HepG2 (cell line): ENCODE results near the gene SELENOV. TPM values are rescaled to one million over a fixed set of nuclear protein-coding genes. Genes with fewer than 3 reads are reported as not detected.
A peak's percentile ranks its signal among the peaks of the same experiment; 100 is the strongest.

Source experiments
- DBP ChIP-seq: sonication (generic); formaldehyde crosslinking; IDR thresholded peaks from 2 replicates; pipeline ENCODE4 v1.4.0; 2020; ENCODE audit warnings: missing genetic modification reagents; ENCODE audit errors: not compliant biosample characterization
- HES4 ChIP-seq: sonication (generic); formaldehyde crosslinking; IDR thresholded peaks from 2 replicates; pipeline ENCODE4 v1.9.0; 2021; ENCODE audit warnings: mild to moderate bottlenecking, missing genetic modification reagents, borderline replicate concordance
- HOXA9 ChIP-seq: sonication (generic); formaldehyde crosslinking; IDR thresholded peaks from 2 replicates; pipeline ENCODE4 v1.8.1; 2022; ENCODE audit warnings: missing genetic modification reagents, mild to moderate bottlenecking, moderate library complexity, borderline replicate concordance
- IRF2 ChIP-seq: IDR thresholded peaks from 2 replicates; pipeline ENCODE4 v1.6.1; 2018; ENCODE audit warnings: missing genetic modification reagents, missing compliant biosample characterization
- JDP2 ChIP-seq: sonication (generic); formaldehyde crosslinking; IDR thresholded peaks from 2 replicates; pipeline ENCODE4 v1.8.1; 2022; ENCODE audit warnings: missing genetic modification reagents, borderline replicate concordance
- KDM5A ChIP-seq: fragments of 200-600 bp; sonication (generic); IDR thresholded peaks from 2 replicates; pipeline ENCODE4 v1.7.0; 2018; ENCODE audit warnings: antibody characterized with exemption, mild to moderate bottlenecking, low read length, borderline replicate concordance
- KMT2B ChIP-seq: IDR thresholded peaks from 2 replicates; pipeline ENCODE4 v1.6.1; 2016; ENCODE audit warnings: missing genetic modification reagents, missing compliant biosample characterization
- SALL1 ChIP-seq: sonication (generic); formaldehyde crosslinking; IDR thresholded peaks from 2 replicates; pipeline ENCODE4 v1.8.0; 2022; ENCODE audit warnings: mild to moderate bottlenecking, missing genetic modification reagents
- SETDB1 ChIP-seq: sonication (generic); formaldehyde crosslinking; IDR thresholded peaks from 2 replicates; pipeline ENCODE4 v1.5.1; 2020; ENCODE audit warnings: missing genetic modification reagents, mild to moderate bottlenecking, borderline replicate concordance
- SNAPC2 ChIP-seq: sonication (generic); formaldehyde crosslinking; IDR thresholded peaks from 2 replicates; pipeline ENCODE4 v1.8.1; 2022; ENCODE audit warnings: mild to moderate bottlenecking, missing genetic modification reagents
- TEAD3 ChIP-seq: optimal IDR thresholded peaks from 2 replicates; pipeline ENCODE3; 2016; ENCODE audit warnings: borderline replicate concordance
- TFDP1 ChIP-seq: IDR thresholded peaks from 2 replicates; pipeline ENCODE4 v1.6.1; 2016; ENCODE audit warnings: missing compliant biosample characterization, missing genetic modification reagents, borderline replicate concordance
- TOPORS ChIP-seq: sonication (generic); formaldehyde crosslinking; IDR thresholded peaks from 2 replicates; pipeline ENCODE4 v1.8.0; 2023; ENCODE audit warnings: mild to moderate bottlenecking, missing genetic modification reagents
- YY1 ChIP-seq: IDR thresholded peaks from 2 replicates; pipeline ENCODE4 v1.6.1; 2011; ENCODE audit warnings: low read length, low read depth, moderate library complexity, mild to moderate bottlenecking; ENCODE audit not compliant: insufficient read depth, insufficient replicate concordance
- ZFP36L1 ChIP-seq: sonication (generic); formaldehyde crosslinking; IDR thresholded peaks from 2 replicates; pipeline ENCODE4 v1.8.0; 2022; ENCODE audit warnings: mild to moderate bottlenecking, missing genetic modification reagents, moderate library complexity
- ZNF44 ChIP-seq: sonication (generic); formaldehyde crosslinking; IDR thresholded peaks from 2 replicates; pipeline ENCODE4 v1.5.1; 2020; ENCODE audit warnings: mild to moderate bottlenecking, missing genetic modification reagents
- ZNF543 ChIP-seq: sonication (generic); formaldehyde crosslinking; IDR thresholded peaks from 2 replicates; pipeline ENCODE4 v1.4.0; 2020; ENCODE audit warnings: mild to moderate bottlenecking, missing genetic modification reagents
- ZNF550 ChIP-seq: sonication (generic); formaldehyde crosslinking; IDR thresholded peaks from 2 replicates; pipeline ENCODE4 v1.4.0; 2020; ENCODE audit warnings: mild to moderate bottlenecking, missing genetic modification reagents, borderline replicate concordance
- ZNF563 ChIP-seq: sonication (generic); formaldehyde crosslinking; IDR thresholded peaks from 2 replicates; pipeline ENCODE4 v1.8.0; 2022; ENCODE audit warnings: mild to moderate bottlenecking, moderate library complexity, missing genetic modification reagents
- ZNF580 ChIP-seq: IDR thresholded peaks from 2 replicates; pipeline ENCODE4 v1.6.1; 2016; ENCODE audit warnings: low read depth, borderline replicate concordance
- ZNF629 ChIP-seq: sonication (generic); formaldehyde crosslinking; conservative IDR thresholded peaks from 2 replicates; pipeline ENCODE4 v1.5.0; 2020; ENCODE audit warnings: missing genetic modification reagents
- ZNF704 ChIP-seq: sonication (generic); formaldehyde crosslinking; IDR thresholded peaks from 2 replicates; pipeline ENCODE4 v1.8.1; 2023; ENCODE audit warnings: mild to moderate bottlenecking, inconsistent platforms, moderate library complexity, missing genetic modification reagents, borderline replicate concordance
- ZNF782 ChIP-seq: sonication (generic); formaldehyde crosslinking; IDR thresholded peaks from 2 replicates; pipeline ENCODE4 v1.4.0; 2020; ENCODE audit warnings: missing genetic modification reagents, mild to moderate bottlenecking, borderline replicate concordance
- polyA plus RNA-seq, 8 experiments: library from polyadenylated mRNA; depleted of rRNA in 3 of 8; stranded (reverse) in 7 of 8; unstranded in 1 of 8; fragments of >200 nt; fragmentation: Illumina TruSeq in 4 of 8; extraction: Trizol in 4 of 8; gene quantifications; 2 replicates each; pipeline versions ENCODE4 v1.2.1 to v1.2.3, GENCODE V29; 2011 to 2016; ENCODE audit warnings: low read depth in 4 of 8, missing spikeins in 1 of 8, mixed read lengths in 1 of 8; ENCODE audit not compliant: insufficient read depth in 1 of 8
- total RNA-seq, 5 experiments: library from RNA; depleted of rRNA; stranded (reverse); fragments of >200 nt; fragmentation: Illumina TruSeq; extraction: Trizol; gene quantifications; 2 replicates each; pipeline ENCODE4 v1.2.3, GENCODE V29; 2016; ENCODE audit warnings: low read depth in 1 of 5

Gene SELENOV
- total and polyA plus RNA-seq, 2 of the 13 experiments (the other 11 are each of a cell fraction or from before 2014, with no cell fraction given): not detected

- TF ChIP-seq ZFP36L1 (no peak), KDM5A (peak; percentile 94), TOPORS (CRISPR knock-in tag) (peak; percentile 77; the same call in 1 of the 2 replicates), ZNF543 (CRISPR knock-in tag) (no peak; the same call in 1 of the 2 replicates), HES4 (CRISPR knock-in tag) (no peak), TFDP1 (CRISPR knock-in tag) (peak; percentile 72; the same call in 1 of the 2 replicates), TEAD3 (CRISPR knock-in tag) (peak; percentile 14), ZNF550 (CRISPR knock-in tag) (no peak), HOXA9 (CRISPR knock-in tag) (0 out of 2 replicates have a peak, but pooled peaks have one; percentile 36), ZNF704 (CRISPR knock-in tag) (peak; percentile 87; the same call in 1 of the 2 replicates), ZNF629 (no peak), YY1 (peak; percentile 99), SNAPC2 (CRISPR knock-in tag) (peak; percentile 88; the same call in 1 of the 2 replicates), ZNF782 (CRISPR knock-in tag) (no peak), IRF2 (CRISPR knock-in tag) (peak; percentile 90), ZNF580 (CRISPR knock-in tag) (peak; percentile 87; the same call in 1 of the 2 replicates), SETDB1 (CRISPR knock-in tag) (no peak), JDP2 (CRISPR knock-in tag) (no peak), SALL1 (peak; percentile 91), ZNF44 (no peak), KMT2B (CRISPR knock-in tag) (peak; percentile 84; the same call in 1 of the 2 replicates), ZNF563 (peak; percentile 58; the same call in 1 of the 2 replicates), DBP (CRISPR knock-in tag) (no peak)
Measured at GRCh38 chr19:39480337-39481228, 34.4 kb upstream of the SELENOV start, which contains the start of gene TIMM50 (continued).
